HEK293T (cell line): ENCODE measurements around the gene EPHB1.
"Not testable (repeated sequence)": the region's sequence is repeated elsewhere in the genome, so short reads cannot be mapped to it uniquely, and the experiment has no call there.

Source experiments
- CTCF ChIA-PET: fragments of 350-600 bp; formaldehyde crosslinking; extraction: SDS; loops from one replicate; lab custom pipeline; 2021; ENCODE audit warnings: antibody characterized with exemption, inconsistent platforms; lab: Yijun Ruan, JAX
- POLR2A ChIA-PET: fragments of 350-600 bp; formaldehyde crosslinking; extraction: SDS; loops from one replicate; lab custom pipeline; 2020; ENCODE audit warnings: antibody characterized with exemption, inconsistent platforms; lab: Yijun Ruan, JAX
- DNase-seq: peaks from one replicate; pipeline ENCODE4 v3.0.0; 2012; ENCODE audit warnings: mixed read lengths; ENCODE audit errors: extremely low spot score
- ARNT ChIP-seq: fragments of 450-650 bp; IDR thresholded peaks from 2 replicates; pipeline ENCODE4 v1.6.1; 2017; ENCODE audit warnings: mild to moderate bottlenecking
- BHLHE40 ChIP-seq: fragments of 450-650 bp; IDR thresholded peaks from 2 replicates; pipeline ENCODE4 v1.6.1; 2016; ENCODE audit warnings: mild to moderate bottlenecking, moderate library complexity, borderline replicate concordance
- CTBP1 ChIP-seq: fragments of 450-650 bp; IDR thresholded peaks from 2 replicates; pipeline ENCODE4 v1.6.1; 2016; ENCODE audit warnings: borderline replicate concordance
- ELF4 ChIP-seq: fragments of 450-650 bp; IDR thresholded peaks from 2 replicates; pipeline ENCODE4 v1.6.1; 2017; ENCODE audit warnings: antibody characterized with exemption
- FOXA1 ChIP-seq: fragments of 450-650 bp; IDR thresholded peaks from 2 replicates; pipeline ENCODE4 v1.6.1; 2016; ENCODE audit warnings: mild to moderate bottlenecking
- FOXK2 ChIP-seq: fragments of 450-650 bp; IDR thresholded peaks from 2 replicates; pipeline ENCODE4 v1.6.1; 2016; ENCODE audit warnings: mild to moderate bottlenecking
- FOXM1 ChIP-seq: fragments of 450-650 bp; IDR thresholded peaks from 2 replicates; pipeline ENCODE4 v1.6.1; 2017; ENCODE audit warnings: mild to moderate bottlenecking, borderline replicate concordance
- HDGF ChIP-seq: fragments of 450-650 bp; IDR thresholded peaks from 2 replicates; pipeline ENCODE4 v1.6.1; 2017; ENCODE audit warnings: antibody characterized with exemption, borderline replicate concordance
- L3MBTL2 ChIP-seq: fragments of 450-650 bp; conservative IDR thresholded peaks from 2 replicates; pipeline ENCODE4 v1.6.1; 2016; ENCODE audit warnings: mild to moderate bottlenecking
- LEF1 ChIP-seq: fragments of 450-650 bp; IDR thresholded peaks from 2 replicates; pipeline ENCODE4 v1.6.1; 2017; ENCODE audit warnings: mild to moderate bottlenecking, borderline replicate concordance
- NFRKB ChIP-seq: fragments of 450-650 bp; IDR thresholded peaks from 2 replicates; pipeline ENCODE4 v1.6.1; 2016; ENCODE audit warnings: mild to moderate bottlenecking, moderate library complexity
- PKNOX1 ChIP-seq: fragments of 450-650 bp; IDR thresholded peaks from 2 replicates; pipeline ENCODE4 v1.6.1; 2016
- SP1 ChIP-seq: fragments of 450-650 bp; IDR thresholded peaks from 2 replicates; pipeline ENCODE4 v1.6.1; 2017
- SUZ12 ChIP-seq: fragments of 450-650 bp; IDR thresholded peaks from 2 replicates; pipeline ENCODE4 v1.6.1; 2016; ENCODE audit warnings: mild to moderate bottlenecking
- TARDBP ChIP-seq: fragments of 450-650 bp; IDR thresholded peaks from 2 replicates; pipeline ENCODE4 v1.6.1; 2016
- ZNF384 ChIP-seq: fragments of 450-650 bp; IDR thresholded peaks from 2 replicates; pipeline ENCODE4 v1.6.1; 2016

The EPHB1 gene

DNA sequence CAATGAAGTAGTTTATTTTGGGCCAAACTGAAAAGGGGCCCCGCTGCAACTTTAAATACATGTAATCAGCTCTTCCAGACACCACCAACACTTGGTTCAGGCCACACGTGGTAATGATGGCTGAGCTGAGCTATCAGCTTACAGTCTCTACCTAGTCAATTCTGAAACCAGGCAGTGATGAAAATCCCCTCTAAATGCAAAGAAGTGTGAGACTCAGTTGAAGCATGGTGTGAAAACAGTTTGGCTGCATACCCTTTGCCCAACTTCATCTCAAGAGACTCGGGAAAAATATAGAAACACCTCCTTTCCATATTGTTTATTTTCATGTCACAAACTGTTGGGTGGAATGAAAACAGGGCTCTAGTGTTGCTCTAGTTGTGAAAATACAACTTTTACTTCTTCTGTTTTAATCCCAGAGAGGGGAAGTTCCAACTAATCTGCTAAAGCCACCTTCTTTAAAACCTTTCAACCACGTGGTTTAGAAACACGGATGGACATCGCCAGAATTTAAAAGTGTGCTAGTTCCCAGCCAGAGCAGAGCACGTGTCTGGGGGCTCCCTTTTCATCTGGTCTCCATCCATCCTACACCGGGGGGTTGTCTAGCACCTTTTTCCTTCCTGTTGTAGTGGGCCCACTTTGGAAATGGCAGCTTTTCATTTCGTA, 229.1 kb downstream of the EPHB1 start:
- DNase-seq: no peak
- POLR2A ChIA-PET: no interaction called here
- TF ChIP-seq ARNT (no peak), LEF1 (no peak), L3MBTL2 (0 out of 2 replicates have a peak, but pooled peaks have one; percentile 25)
- CTCF ChIA-PET: no interaction called here

DNA sequence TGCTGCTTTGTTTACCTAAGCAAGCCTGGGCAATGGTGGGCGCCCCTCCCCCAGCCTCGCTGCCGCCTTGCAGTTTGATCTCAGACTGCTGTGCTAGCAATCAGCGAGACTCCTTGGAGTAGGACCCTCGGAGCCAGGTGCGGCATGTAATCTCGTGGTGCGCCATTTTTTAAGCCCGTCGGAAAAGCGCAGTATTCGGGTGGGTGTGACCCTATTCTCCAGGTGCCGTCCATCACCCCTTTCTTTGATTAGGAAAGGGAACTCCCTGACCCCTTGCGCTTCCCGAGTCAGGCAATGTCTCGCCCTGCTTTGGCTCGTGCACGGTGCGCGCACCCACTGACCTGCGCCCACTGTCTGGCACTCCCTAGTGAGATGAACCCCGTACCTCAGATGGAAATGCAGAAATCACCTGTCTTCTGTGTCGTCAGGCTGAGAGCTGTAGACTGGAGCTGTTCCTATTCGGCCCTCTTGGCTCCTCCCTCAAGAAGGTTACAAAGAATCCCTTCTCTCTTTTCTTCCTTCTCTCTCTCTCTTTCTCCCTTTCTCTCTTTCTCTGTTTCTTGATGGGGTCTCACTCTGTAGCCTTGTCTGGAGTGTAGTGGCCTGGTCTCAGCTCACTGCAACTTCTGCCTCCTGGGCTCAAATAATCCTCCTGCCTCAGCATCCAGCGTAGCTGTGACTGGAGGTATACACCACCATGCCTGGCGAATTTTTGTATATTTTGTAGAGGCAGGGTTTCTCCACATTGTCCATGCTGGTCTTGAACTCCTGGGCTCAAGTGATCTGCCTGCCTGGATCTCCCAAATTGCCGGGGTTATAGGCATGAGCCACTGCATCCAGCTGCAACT, 235.9 kb downstream of the EPHB1 start:
- POLR2A ChIA-PET: not testable (repeated sequence)

DNA sequence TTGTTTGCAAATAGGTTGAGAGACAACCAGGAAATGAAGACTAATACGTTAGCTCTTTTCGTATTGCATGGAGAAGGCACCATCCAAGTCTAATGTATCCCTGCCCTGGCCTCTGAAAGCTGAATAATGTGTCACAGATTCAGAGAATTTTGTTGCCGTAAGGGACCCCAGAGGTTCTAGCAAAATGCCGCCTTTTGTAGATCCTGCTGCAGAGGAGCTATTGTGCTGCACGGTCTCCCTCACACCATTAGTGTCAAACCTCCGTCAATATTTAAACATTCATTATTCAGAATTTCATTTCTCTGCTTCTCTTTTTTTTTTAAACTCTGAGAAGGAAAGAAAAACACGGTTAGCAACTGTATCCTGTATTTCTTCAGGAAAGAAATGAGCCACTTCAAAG, 238.7 kb downstream of the EPHB1 start:
- ChIA-PET CTCF (no interaction called here), POLR2A (no interaction called here)
- no peak for DNase-seq
- TF ChIP-seq BHLHE40 (no peak), FOXM1 (no peak), L3MBTL2 (no peak), ELF4 (no peak), FOXK2 (no peak), PKNOX1 (no peak), SP1 (no peak), TARDBP (no peak), HDGF (no peak), CTBP1 (no peak), ARNT (no peak), ZNF384 (no peak), SUZ12 (no peak), NFRKB (no peak), LEF1 (no peak), FOXA1 (no peak)

More for the DNA sequence above, 235.9 kb downstream of the EPHB1 start:
- DNase-seq, CTCF ChIA-PET: not testable (repeated sequence)

- CTCF ChIA-PET: no interaction called here
- POLR2A ChIA-PET: no interaction called here
- TF ChIP-seq FOXK2 (no peak), BHLHE40 (no peak), FOXM1 (no peak)
- DNase-seq: no peak
These were observed 239.3 kb downstream of the EPHB1 start for GRCh38 chr3:135034291-135034768.

DNA sequence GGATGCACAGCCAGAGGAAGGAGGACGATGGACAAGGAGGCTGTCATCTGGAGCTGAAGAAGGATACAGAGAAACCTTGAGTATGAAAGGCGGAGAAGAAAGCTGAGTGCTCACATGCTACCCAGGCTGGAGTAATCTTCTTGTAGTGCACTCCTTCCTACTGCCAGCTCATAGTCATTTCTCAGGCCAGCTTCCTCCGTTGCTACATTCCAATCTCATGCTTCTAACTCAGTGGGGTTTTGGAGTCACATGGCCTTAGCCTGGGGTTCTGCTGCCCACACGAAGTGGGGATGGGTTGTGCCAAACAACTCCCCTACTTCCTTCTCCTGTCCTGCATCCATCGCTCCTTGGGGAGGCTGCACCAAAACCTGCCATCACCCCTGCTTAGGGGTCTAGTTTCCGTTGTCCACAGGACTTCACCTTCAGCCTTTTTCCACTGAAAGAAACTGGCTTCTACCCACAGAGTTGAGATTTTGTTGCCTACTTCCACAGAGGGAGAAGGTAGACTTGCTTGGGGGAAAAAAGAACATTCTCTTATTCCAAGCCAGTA, 239.9 kb downstream of the EPHB1 start:
- POLR2A ChIA-PET: no interaction called here
- CTCF ChIA-PET: no interaction called here
- DNase-seq: no peak
- TF ChIP-seq FOXK2: no peak

- no peak for DNase-seq
- POLR2A ChIA-PET: no interaction called here
- TF ChIP-seq ARNT: no peak
- no peak for TF ChIP-seq TARDBP
- no peak for TF ChIP-seq FOXM1
- TF ChIP-seq SP1: no peak
- no peak for TF ChIP-seq SUZ12
- TF ChIP-seq CTBP1: no peak
- no peak for TF ChIP-seq PKNOX1
- CTCF ChIA-PET: no interaction called here
These were observed 243.1 kb downstream of the EPHB1 start for GRCh38 chr3:135038186-135038585.

- DNase-seq, CTCF ChIA-PET, POLR2A ChIA-PET: not testable (repeated sequence)
These were observed 244.5 kb downstream of the EPHB1 start for GRCh38 chr3:135039536-135039935.
